Caki2 (cell line): ENCODE results near the gene OGFR. TPM values are rescaled to one million over a fixed set of nuclear protein-coding genes. Genes with fewer than 3 reads are reported as not detected.

Experiments
- DNase-seq: peaks from one replicate; pipeline ENCODE4 v3.0.0-alpha.2; 2015; ENCODE audit warnings: low read depth
- in situ Hi-C: cut with HindIII; loops from 2 replicates; pipeline ENCODE4 v1.10.0; 2016; ENCODE audit warnings: low sequenced_read_pairs, low pct_unique_long_range_greater_than_20kb, mixed read lengths
- total RNA-seq: library from RNA; depleted of rRNA; stranded (reverse); fragments of >200 nt; shearing (Covaris generic); gene quantifications from 2 replicates; pipeline ENCODE4 v1.2.3, GENCODE V29; 2014; ENCODE audit warnings: low replicate concordance

OGFR gene
- total RNA-seq, 1 experiment from 2014 or later: 86.3 TPM

- in situ Hi-C loops: no loop called here
- peak; percentile 98 for DNase-seq
These were observed 10.5 kb upstream of the OGFR start for GRCh38 chr20:62794007-62794724.

DNA sequence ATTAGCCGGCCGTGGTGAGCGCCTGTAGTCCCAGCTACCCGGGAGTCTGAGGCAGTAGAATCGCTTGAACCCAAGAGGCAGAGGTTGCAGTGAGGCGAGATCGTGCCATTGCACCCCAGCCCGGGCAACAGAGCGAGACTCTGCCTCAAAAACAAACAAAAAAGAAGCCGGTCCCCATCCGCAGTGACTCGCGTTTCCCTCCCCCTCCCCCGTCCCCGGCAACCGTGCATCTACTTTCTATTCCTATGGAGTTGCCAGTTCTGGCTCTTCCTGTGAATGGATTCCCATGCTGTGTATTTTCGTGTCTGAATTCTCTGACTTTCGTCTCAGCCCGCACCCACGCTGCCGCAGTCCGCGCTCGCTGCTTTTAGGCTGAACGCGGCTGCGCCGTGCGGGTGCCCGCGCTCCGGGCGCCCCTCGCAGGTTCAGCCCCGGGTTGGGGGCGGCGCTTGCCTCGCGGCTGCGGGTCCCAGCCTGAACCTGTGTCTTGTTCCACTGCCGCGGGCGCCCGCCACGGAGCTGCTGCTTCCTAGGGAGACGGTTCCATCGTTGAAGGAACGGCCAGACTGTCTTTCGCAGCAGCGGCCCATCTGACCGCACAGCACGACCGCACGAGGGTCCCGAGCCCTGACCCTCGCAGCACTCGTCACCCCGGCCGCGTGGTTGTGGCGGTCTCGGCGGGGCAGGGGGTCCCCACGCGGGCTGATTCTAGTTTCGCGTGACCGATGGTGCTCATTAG is 9.4 kb upstream of the OGFR start:
- DNase-seq: peak; percentile 71
- in situ Hi-C loops: no loop called here

DNA sequence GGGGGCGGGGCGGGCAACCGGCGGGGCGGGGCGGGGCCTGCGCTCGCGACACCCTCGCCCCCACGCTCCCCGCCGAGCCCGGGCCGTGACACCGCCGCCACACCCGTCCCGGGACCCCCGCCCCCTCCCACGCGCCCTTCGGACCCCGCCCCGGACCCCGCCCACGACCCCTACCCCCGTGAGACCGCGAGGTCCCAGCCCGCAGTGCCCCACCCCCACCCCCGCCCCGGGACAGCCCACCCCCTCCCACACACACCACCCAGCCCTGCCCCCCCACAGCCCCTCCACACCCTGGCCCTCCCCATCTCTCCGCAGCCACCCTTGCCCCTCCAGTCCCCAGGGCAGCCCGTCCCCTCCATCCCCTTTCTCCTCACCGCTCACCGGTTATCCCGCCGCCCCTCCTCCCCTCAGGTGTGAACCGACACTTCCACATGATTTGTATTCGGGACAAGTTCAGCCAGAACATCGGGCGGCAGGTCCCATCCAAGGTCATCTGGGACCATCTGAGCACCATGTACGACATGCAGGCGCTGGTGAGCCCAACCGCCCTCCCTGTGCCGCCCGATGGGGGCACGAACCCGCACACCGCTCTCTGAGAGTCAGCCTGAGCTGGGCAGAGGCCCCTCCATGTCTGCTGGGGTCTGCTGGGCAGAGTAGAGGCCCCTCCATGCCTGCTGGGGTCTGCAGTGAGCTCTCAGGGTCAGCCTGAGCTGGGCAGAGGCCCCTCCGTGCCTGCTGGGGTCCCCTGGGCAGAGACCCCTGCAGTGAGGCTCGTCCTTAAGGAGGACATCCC is 7.7 kb upstream of the OGFR start:
- no peak for DNase-seq
- in situ Hi-C loops: no loop called here

DNA sequence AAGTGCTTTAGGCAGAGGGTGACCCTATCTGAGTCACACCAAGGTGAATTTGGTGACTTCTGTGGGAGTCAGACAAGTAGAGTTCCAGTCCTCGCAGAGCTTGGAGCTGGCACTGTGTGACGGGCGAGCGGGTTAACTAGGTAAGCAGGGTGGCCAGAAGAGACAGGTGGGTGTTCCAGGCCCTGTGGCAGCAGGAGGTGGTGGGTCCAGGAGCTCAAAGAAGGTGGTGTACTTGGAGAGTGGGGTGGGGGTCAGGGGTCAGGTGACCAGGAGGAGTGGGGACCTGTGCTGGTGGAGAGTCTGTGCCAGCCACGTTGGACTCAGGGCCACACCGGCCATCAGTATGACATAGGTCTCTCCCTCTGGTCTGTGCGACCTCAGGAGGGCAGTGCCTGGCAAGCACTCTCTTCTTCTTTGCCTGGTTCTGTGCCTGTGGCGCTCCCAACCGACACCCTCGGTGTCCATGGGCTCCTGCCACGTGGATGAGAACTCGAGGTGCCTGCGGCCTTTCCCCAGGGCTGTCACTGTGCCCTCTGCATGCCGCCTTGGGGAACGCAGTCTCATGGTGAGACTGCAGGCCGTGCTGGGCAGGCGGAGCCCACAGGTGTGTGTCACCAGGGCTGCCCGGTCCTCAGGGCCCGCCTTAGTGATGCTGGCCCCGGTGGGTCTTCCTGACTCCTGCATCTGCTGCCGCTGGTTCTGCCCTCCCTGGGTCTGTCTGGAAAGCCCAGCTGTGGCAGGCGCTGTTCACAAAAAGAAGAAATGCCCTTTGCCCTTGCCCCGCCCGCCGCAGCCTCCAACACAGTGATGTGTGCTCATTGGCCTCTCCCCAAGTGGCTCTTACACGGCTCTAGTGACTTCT is 6.7 kb upstream of the OGFR start:
- peak; percentile 59 for DNase-seq
- in situ Hi-C loops: no loop called here

DNA sequence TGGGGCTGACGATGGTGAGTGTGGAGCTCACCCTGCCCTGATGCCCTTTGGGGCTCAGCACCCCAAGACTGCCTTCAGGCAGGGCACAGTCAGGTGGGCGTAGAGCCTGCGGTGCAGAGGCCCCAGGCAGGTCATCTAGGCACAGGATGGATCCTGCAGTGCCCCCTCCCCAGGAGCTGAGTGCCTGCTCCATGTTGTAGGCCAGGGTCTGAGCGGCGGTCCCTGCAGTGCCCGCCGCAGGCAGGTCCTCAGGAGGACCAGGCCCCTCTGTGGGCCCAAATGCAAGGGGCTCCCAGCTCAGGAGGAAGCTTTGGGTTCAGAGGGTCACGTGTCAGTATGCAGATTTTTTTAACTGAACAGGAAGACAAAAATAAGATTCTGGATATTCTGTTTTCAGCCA is 5.6 kb upstream of the OGFR start:
- in situ Hi-C loops: no loop called here
- no peak for DNase-seq

GRCh38 chr20:62799459-62799858 is 5.2 kb upstream of the OGFR start:
- no peak for DNase-seq
- in situ Hi-C loops: no loop called here

DNA sequence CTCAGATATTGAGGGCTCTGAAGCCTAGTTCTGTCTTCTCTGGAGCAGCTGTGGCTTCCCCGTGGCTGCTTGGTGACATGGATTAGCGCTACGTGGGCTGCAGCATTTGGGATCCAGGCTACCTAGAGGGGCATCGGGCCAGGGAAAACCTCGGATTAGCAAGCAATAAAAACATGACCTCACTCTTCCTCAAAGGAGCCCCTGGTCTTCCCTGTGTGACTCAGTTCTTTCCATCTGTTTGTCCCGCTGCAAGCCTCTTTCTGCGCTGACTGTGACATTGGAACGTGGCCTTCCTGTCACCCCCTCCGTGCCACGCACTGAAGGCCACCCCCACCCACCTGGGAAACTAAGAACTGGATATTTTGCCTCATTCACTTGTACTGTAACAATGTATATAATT is 4.8 kb upstream of the OGFR start:
- in situ Hi-C loops: no loop called here
- DNase-seq: no peak

DNA sequence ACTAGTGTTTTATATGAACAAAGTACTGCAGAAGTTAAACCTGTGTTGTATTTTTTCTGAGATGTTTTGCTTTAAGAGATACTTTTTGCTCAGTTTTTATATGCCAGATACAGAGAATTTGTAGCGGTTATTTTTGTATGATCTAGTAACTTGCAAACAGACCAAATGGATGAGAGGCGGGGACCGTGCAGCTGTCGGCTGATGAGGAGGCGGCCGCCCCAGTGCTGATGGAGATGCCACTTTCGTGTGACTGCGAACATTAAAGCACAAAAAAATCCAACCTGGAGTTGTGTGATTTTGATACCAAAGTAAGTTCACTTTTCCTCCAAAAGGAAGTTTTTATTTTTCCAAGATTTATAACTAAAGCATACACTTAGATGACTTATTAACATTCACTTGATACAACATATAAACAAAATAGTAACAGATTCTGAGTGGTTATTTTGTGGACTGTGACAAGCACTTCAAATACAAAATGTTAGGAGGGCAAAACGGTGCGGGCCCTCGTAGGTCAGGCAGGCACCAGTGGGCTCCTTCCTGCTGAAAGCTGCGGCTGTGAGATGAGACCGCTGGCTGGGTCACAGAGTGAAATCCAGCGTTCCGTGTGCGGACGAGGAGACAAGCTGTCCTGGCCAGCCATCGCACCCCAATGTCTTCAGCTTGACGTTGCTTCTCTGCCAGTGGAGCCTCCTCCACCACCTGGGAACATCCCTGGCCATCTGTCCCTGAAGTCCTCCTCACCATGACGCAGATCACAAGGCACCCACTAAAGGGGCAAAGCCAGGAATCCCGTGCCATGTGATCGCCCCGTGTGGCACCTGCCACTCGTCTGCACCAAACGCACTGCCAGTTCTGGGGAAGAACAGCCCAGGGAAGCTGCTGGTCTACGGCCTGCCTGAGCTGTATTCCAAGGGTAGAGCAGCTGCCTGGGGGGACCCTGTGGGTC is 4.0 kb upstream of the OGFR start:
- no peak for DNase-seq
- in situ Hi-C loops: no loop called here

DNA sequence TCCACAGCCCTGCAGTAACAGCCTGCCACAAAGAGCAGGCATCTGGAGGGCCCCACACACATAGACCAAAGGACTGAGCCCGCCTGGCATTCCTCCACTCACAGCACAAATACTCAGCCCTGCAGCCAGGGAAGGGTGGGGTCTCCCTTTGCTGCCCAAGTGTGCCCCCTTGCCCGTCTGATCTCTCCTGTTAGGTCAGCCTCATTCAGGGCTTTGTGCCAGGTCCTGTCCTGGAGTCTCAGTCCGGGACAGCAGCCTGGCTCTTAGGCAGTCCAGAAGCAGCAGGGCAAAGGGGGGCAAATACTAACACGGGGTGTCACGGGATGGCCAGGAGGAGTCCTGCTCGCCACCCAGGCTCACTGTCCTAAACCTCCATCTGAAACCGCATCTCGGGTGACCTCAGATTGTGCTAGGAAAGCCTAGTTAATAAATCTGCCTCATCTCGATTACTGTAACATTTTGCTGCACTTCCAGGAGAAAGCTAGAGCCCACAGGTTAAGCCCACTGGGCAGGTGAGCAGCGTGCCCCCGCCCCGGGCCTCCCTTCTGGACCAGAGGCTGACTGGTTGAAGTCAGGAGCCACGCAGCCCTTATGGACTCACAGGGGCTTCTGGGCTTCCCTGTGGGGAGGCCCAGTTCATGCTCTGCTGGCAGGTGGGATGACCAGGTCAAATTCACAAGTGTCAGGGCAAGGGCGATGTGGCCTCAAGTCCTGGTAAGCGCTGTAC is 3.2 kb upstream of the OGFR start:
- no peak for DNase-seq
- in situ Hi-C loops: no loop called here

DNA sequence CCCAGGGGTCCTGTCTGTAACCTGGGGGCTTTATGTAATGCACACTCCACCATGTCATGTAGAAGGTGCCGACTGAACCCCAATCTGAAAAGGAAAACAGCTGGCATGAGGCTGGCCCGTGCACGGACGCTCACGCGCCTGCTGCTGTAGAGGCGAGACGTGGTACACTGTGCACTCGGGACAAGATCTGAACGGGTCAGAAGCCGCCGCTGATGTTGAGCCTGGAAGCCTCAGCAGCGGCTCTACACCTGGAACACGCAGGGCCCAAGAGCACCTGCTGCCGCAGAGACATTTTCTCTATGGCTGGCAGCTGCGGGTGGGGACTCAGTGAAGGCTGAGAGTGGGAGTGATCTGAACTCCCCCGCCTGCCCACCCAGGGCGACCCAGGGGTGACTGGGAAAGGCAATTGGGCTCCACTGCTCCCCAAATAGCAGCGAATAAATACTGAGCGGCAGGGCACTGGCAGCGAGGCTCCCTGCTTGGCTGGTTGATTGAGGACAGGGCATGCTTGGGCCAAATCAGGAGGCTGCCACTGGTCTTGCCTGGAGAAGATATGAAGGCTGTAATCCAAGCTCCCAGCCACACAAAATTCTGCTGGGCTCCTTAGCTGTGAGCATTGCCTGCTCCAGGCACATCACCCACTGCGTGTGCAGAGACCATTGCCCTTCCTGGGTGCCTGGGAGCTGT is 2.5 kb upstream of the OGFR start:
- no peak for DNase-seq
- in situ Hi-C loops: no loop called here

DNA sequence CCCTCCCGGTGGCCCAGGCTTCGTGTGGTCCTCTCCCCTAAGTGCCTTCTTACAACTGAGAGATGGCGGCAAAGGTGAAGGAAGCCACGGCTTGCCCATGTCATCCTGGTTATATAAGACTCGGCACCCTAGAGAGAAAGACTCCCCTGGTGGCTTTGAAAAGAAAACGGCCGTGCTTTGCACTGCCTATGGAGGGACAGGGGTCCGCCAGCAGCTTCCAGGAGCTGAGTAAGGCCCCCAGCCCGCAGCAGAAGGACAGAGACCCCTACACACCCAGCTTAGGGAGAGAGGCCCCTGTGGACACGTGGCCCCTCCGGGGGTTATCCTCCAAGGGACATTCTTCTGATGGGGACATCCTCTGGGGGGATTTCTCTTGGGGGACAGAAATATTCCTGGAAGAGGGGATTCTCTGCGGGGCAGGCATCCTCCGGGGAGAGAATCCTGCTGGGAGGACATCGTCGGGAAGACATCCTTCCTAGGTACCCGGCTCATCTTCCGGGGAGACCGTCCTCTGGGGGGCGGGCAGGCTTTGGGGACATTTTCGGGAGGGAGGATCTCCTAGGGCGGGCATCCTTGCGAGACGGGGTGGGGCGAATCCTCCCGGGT is 511 bp upstream of the OGFR start:
- DNase-seq: no peak
- in situ Hi-C loops: no loop called here

- in situ Hi-C loops: no loop called here
- no peak for DNase-seq
These were observed 598 bp downstream of the OGFR start for GRCh38 chr20:62805155-62805710.

- DNase-seq: no peak
- in situ Hi-C loops: no loop called here
These were observed 1.2 kb downstream of the OGFR start for GRCh38 chr20:62805711-62806382.

GRCh38 chr20:62806383-62807050 is 1.9 kb downstream of the OGFR start:
- no peak for DNase-seq
- in situ Hi-C loops: no loop called here
